Jurkat, Clone E6-1 (cell line): ENCODE results near the gene RNF212B.

Source experiments
- DNase-seq: peaks from one replicate; pipeline ENCODE4 v3.0.0-alpha.2; 2011; ENCODE audit warnings: low read depth, low spot score
- H3K4me3 ChIP-seq: 2 replicates; pipeline ENCODE4 v1.5.1; 2011; ENCODE audit warnings: mild to moderate bottlenecking, low read length, control low read depth, moderate library complexity

The RNF212B gene

DNA sequence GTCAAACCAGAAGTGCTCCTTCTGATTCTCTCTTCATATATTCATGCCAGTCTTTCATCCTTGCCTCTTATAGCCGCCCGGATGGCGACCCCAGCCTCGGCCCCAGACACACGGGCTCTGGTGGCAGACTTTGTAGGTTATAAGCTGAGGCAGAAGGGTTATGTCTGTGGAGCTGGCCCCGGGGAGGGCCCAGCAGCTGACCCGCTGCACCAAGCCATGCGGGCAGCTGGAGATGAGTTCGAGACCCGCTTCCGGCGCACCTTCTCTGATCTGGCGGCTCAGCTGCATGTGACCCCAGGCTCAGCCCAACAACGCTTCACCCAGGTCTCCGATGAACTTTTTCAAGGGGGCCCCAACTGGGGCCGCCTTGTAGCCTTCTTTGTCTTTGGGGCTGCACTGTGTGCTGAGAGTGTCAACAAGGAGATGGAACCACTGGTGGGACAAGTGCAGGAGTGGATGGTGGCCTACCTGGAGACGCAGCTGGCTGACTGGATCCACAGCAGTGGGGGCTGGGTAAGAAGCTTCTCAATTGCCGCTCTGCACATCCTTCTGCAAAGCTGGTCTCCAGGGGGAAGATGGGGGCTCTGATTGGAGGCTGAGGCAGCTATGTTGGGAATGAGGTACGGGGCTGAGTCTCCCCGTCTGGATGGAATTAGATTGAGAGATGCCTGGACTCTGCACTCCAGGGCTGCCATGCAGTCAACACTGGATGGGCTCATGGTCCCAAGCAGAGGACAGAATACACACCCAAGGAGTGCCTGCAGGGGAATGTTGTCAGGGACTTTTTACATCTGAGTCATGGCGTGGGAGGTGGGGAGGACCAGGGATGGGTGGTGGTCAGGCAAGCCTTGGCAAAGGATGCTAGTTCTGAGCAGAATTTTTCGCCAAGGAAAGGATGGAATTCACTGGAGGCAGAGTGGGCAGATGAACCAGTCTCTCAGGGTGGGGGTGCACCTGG lies 70.2 kb downstream of the RNF212B start:
- H3K4me3 ChIP-seq, result no peak overlapping the region
- no peak for DNase-seq

DNA sequence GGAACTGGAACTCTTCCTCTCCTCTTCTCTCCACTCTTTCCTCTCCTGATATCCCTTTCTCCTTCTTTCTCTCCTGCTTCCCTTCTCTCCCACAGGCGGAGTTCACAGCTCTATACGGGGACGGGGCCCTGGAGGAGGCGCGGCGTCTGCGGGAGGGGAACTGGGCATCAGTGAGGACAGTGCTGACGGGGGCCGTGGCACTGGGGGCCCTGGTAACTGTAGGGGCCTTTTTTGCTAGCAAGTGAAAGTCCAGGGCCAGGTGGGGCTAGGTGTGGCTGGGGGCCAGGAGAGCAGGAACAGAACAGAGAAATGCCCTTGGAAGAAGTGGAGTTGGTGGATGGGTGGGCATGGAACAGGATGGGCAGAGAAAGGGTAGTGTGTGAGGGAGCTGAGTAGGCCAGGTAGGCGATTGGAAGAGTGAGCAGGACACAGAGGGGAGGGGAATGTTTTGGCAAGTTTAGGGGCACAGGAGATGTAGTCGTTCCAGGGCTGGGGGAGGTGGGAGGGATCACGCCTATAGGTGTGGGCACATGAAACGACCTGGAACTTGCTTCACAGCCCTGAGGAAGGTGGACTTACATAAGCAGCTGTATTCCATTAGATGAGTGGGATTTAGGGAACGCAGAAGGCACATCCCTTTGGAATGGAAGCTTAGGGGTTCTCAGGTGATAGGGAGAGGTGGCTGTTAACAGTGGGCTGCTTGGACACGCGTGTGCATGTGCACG lies 71.1 kb downstream of the RNF212B start:
- H3K4me3 ChIP-seq, result no peak overlapping the region
- no peak for DNase-seq

DNA sequence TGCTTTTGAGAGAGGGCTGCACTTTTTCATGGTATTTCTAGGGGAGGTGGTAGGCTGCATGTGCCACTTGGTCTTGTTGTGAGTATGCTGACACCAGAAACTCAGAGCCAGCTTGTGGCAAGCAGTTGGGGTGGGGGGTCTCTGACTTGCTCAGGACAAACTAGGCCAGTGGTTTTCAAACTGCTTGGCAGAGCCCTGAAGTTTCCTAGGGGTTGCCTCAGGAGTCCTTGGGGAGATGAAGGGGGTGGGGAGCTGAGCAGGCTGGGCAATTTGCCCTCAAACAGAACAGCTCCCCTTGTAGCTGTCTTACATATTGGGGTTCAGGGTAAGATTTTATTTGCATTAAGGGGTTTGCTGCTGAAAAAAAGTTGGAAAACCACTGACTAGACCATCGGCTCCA lies 72.8 kb downstream of the RNF212B start:
- DNase-seq, result no peak
- H3K4me3 ChIP-seq, result no peak overlapping the region

DNA sequence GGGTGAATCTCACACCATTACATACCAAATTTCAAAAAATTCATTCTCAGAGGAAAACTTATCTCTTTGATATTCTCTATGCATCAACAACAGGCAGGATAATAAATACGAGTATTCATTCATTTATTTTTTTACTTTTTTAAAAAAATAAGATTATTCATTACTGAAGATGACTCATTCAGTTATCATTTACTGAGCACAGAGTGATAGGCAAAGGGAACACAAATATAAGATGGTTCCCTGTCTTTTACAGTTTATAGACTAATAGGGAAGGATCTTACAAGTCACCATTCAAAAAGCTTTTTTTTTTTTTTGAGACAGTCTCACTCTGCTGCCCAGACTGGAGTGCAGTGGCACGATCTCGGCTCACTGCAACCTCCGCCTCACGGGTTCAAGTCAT lies 78.6 kb downstream of the RNF212B start:
- DNase-seq, result no peak
- no peak overlapping the region for H3K4me3 ChIP-seq

DNA sequence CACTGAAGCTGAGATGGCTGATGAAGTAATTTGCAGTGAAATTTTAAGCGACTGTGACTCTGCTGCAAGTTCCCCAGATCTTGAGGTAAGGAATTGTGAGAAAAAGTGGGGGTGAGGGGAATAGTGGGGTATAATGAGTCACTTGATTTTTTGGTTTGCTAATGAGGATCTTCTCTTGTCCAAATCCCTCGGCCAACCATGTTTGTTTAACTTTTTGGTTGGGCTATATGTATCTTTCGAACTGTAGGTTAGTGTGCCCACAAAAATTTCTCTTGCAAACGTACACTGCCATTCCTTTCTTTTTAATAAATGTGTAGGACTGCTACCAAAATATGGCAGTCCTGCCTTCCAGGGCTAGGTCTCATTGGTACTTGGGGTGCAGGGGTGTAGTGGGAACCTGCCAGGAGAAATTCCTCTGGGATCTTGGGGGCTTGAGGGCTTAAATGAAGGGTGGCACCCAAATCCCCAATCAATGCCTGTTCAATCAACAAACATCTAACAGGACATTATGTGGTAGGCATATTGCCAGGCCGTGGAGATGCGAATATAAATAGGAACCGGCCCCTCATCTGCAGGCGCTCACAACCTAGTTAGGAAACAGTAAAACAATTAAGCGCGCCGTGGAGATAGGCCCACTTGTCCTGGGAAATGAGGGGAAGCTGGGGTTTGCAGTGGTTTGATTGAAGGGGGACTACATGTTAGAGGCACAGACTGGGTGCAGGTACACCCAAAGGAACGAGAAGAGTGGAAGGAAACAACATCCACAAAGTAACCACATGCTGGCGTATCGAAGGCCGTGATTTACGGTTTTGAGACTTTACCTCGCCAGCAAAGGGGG lies 82.2 kb downstream of the RNF212B start:
- H3K4me3 ChIP-seq, result peak overlapping the region; percentile 89
- no peak for DNase-seq

DNA sequence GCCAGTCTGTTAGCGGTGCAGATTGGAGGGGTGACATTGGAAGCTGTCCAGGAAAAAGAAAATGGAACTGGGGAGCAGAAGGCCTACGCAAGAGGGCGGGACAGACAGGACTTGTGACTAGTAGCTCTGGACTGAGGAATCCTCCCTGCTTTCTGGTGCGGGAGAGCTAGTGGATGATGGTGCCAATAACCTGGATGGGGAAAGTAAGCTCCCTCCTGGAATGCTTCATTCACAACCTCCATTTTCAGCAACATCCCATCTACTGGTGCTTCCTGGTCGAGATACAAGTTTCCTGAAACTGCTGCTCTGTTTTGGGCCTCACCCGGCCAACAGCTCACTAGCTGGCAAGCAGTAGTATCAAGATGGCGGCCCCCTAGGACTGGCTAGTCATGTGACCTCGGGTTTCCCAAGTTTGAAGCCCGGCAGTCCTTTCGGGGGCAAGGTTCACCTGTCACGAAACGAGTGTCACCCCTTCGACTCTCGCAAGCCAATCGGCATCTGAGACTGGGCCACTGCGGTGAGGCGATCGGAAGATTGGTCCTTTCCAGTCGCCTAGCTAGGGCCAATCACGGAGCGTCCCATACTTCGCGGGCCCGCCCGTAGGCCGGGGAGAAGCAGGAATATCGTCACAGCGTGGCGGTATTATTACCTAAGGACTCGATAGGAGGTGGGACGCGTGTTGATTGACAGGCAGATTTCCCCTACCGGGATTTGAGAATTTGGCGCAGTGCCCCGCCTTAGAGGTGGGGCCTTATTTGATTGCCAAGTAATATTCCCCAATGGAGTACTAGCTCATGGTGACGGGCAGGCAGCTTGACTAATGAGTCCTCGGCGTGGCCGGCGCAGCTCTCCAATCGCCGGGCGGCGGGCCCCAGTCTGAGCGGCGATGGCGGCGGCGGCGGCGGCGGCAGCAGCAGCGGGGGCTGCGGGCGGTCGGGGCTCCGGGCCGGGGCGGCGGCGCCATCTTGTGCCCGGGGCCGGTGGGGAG lies 83.1 kb downstream of the RNF212B start, which contains the start of gene PABPN1:
Gene PABPN1, plus strand, starts transcription at position 874 of the 988 bp plus-strand sequence. Its CDS starts 13 bp downstream, at position 887.
- peak; percentile 100 for DNase-seq
- H3K4me3 ChIP-seq, result peak within 1 kb of the TSS; percentile 89

DNA sequence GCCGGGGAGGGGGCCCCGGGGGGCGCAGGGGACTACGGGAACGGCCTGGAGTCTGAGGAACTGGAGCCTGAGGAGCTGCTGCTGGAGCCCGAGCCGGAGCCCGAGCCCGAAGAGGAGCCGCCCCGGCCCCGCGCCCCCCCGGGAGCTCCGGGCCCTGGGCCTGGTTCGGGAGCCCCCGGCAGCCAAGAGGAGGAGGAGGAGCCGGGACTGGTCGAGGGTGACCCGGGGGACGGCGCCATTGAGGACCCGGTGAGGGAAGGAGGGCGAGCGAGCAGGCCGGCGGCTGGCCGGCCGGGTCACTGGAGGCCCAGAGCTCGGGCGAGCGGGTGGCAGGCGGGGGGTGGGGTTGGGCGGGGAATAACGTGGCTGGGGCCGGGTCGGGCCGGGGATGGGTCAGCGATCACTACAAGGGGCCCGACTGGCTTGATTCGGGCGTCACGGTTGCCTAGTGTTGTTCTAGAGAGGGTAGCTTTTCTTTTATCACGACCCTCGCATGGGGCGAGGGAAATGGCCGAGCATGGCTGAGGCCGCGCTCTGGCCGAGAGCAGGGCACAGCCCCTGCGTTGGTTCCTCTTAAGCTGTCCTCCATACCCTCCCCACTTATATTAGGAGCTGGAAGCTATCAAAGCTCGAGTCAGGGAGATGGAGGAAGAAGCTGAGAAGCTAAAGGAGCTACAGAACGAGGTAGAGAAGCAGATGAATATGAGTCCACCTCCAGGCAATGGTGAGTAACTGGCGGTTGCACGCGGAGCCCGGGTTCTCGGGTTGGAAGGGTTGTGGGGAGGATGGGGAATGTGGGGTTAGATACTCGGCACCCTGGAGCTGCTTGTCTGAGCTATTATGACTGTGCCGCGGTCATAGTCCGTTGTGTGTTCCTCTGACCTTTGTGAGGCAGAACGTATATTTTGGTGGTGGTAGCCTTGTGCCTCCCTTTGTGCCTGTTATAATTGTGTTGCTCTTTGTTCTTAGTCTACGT lies 84.1 kb downstream of the RNF212B start:
- DNase-seq, result no peak
- peak overlapping the region; percentile 85 for H3K4me3 ChIP-seq
